ENCODE measurements around the gene SP9.
A peak's percentile ranks its signal among the peaks of the same experiment; 100 is the strongest.
"Not testable (repeated sequence)": the region's sequence is repeated elsewhere in the genome, so short reads cannot be mapped to it uniquely, and the experiment has no call there.

The SP9 gene

GRCh38 chr2:174350018-174350417, 15.3 kb downstream of the SP9 start:
- DNase-seq, result peak; percentile 15

DNA sequence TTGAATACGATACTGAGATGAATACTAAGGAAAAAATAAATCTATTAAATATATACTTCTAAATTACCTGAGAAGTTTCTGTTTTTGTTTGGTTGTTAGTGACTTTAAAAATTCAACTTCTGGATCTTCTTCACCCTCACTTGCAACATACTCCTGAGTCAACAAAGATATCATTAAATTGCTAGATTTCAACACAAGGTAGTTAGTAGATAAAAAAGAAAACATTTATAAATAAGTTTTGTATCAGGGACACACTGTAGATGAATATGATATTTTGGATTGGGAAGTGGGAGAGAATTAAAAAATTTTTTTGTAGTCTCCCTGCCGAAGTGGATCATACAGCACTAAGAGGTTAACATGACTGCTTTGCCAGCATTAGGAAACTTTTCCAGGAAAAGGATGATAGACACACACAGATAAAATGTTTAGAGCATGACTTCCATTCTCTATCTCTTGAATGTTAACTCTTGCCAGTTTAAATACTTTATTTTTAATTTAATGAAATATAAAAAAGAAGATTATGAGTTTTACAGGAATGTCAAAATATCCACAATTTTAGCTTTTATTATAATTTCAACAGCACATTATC, 15.9 kb downstream of the SP9 start:
- DNase-seq, result no peak

DNA sequence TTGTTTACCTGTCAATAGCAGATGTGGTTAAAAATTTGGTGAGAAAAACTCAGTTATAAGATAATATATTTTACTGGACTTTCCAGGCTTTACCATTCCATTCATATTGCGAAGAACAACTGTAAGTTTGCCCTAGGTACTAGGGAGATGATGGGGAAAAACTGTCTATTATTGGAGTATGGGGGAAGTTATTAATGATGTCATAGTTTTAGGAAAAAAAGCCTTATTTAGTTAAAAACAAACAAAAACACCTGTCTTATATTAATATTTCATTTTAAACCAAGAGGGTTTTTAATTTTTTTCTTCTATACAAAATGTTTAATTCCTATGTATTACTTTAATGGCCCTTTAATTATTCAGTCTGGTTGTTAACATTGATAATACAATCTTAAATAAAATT, 18.2 kb downstream of the SP9 start:
- DNase-seq, result no peak

GRCh38 chr2:174356347-174356746, 21.6 kb downstream of the SP9 start:
- no peak for DNase-seq

DNA sequence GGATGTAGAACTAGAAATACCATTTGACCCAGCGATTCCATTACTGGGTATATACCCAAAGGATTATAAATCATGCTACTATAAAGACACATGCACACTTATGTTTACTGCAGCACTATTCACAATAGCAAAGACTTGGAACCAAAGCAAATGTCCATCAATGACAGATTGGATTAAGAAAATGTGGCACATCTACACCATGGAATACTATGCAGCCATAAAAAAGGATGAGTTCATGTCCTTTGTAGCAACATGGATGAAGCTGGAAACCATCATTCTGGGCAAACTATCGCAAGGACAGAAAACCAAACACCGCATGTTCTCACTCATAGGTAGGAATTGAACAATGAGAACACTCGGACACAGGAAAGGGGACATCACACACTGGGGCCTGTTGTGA, 24.9 kb downstream of the SP9 start:
- DNase-seq, result not testable (repeated sequence)

GRCh38 chr2:174362949-174363348, 28.2 kb downstream of the SP9 start:
- DNase-seq, result no peak

- not testable (repeated sequence) for DNase-seq
These were observed 28.9 kb downstream of the SP9 start for GRCh38 chr2:174363492-174364225.

GRCh38 chr2:174364628-174365027, 29.9 kb downstream of the SP9 start:
- no peak for DNase-seq

- no peak for DNase-seq
These were observed 30.8 kb downstream of the SP9 start for GRCh38 chr2:174365571-174365970.

- no peak for DNase-seq
These were observed 33.9 kb downstream of the SP9 start for GRCh38 chr2:174368691-174369090.

- no peak for DNase-seq
These were observed 42.2 kb downstream of the SP9 start for GRCh38 chr2:174376967-174377366.

DNA sequence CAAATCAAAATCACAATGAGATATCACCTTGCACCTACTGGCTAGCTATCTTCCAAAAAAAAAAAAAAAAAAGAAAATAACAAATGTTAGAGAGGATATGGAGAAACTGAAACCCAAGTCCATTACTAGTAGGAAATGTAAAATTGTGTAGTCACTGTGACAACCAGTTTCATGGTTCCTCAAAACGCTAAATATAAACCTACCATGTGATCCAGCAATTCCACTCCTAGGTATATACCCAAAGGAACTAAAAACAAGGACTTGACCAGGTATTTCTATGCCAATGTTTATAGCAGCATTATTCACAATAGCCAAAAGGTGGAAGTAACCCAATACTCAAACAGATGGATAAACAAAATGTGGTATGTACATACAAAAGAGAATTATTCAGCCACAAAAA, 49.0 kb downstream of the SP9 start:
- DNase-seq, result no peak

DNA sequence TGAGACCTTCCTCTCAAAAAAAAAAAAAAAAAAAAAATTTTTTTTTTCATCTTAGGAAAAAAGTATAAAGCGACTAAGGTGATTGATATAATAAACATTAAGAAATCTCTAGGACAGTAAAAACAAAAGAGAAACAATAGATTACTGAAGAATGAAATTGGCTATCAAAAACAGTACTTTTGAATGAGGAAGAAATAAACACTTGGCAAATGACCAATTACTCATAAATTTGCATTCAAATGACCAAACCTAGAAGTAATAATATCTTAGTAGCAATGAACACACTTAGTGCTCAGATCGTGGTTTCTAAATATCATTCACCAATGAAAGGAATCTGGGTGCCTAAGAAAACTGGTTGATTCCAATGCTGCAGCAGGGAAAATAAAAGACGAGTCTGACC, 50.4 kb downstream of the SP9 start:
- no peak for DNase-seq

Measured in NCI-H69 (cell line).